Fibroblast of peridontal ligament (primary cell): Measurements from ENCODE around the gene USP34.

Experiments used
- DNase-seq: peaks from one replicate; pipeline ENCODE4 v3.0.0-alpha.2; 2010; ENCODE audit errors: extremely low read depth

The USP34 gene

DNA sequence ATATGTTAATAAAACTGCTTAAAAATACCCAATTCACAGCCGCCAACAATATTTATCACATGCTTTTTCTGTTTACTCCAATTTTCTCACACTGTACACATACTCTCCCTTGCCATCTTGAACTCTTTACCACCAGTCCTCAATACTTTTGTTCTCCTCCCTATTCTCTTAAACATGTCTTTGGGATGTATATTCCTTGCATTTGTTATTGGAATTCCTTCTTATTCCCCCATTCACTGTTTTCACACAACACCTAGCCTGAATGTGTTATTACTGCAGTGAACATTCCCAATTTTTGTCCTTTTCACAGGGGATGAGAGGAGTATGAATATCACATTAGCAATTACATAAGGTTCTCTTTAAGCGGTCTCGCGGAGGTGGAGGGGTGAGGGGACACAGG lies 94.7 kb downstream of the USP34 start:
- no peak for DNase-seq

DNA sequence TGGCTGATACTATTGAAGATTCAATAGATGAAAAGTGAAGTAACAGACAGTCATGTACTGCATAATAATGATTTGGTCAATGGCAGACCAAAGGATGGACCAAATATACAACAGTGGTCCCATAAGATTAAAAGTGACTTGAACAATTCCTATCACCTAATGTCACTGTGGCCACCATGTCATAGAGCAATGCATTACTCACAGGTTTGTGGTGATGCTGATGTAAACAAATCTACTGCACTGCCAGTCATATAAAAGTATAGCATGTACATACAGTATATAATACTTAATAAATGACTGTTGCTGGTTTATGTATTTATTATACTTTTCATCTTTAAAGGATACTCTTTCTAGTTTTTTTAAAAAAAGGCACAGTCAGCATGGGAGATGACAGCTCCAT lies 99.9 kb downstream of the USP34 start:
- DNase-seq = no peak

DNA sequence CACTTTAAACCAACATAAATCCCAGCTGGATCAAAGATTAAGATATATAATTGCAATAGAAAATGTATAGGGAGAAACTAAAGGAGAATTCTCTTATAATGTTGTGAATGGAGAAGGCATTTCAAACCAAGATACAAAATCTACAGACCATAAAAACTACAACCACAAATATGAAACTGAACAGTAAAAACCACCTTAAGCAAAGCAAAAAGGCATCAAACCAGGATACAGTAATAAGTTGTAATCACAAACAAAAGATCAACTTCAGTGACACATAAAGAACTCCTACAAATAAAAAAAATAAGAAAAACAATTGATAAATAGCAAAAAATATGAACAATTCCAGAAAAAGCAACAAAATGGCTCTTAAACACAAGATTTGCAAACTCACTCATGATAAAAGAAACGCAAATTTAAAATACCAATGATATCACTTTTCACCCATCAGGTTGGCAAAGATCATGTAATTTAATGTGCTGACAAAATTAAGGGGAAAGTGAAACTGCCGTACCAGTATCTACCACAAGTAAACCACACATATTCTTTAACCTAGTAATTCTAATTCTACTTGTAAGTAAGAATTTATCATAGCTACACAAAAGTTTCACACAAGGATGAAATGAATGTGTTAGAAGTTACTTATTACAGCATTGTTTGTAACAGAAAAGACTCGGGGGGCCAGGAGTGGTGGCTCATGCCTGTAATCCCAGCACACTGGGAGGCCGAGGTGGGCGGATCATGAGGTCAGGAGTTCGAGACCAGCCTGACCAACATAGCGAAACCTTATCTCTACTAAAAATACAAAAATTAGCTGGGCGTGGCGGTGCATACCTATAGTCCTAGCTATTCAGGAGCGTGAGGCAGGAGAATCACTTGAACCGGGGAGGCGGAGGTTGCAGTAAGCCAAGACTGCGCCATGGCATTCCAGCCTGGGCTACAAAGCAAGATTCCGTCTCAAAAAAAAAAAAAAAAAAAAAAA lies 101.9 kb downstream of the USP34 start:
- peak; percentile 76 for DNase-seq

DNA sequence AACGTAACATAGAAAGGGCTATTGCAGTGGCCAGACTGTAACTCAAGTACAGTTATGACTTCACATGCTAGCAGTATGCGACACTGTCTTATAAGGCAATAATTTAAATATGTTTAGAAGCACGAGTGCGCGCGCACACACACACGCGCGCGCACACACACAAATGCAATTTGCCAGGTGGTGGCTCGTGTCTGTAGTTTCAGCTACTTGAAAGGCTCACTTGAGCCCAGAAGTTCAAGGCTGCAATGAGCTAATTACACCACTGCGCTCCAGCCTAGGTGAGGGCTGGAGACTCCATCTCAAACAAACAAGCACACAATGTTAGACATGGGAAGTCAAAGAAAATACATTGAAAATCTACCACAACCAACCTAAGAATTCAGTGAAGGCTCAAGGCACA lies 103.7 kb downstream of the USP34 start:
- DNase-seq = no peak

DNA sequence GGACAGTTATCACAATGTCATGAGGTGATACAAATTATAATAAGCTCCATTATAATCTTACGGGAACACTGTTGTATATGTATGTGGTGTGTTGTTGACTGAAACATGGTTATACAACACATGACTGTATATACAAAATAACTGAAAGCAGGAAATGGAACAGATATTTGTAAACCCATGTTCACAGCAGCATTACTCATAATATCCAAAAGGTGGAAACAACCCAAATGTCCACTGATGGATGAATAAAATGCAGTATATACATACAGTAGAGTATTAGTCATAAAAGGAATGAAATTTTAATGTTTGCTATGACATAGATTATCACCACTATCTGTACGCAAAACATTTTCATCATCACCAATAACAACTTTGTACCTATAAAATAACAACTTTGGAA lies 107.3 kb downstream of the USP34 start:
- no peak for DNase-seq

DNA sequence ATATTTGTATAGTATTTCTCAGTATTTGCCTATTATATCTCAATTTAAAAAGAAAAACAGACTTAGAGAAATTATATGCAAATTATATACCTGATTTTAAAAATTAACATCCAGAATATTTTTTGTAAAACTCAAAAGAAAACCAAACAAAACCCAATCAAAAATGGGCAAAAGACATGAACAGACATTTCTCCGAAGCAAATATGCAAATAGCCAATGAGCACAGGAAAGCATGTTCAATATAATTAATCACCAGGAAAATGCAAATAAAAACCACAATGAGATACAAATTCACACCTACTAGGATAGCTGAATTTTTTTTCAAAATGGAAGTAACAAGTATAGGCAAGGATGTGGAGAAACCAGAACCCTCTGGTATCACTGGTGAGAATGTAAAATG lies 108.0 kb downstream of the USP34 start:
- no peak for DNase-seq

DNA sequence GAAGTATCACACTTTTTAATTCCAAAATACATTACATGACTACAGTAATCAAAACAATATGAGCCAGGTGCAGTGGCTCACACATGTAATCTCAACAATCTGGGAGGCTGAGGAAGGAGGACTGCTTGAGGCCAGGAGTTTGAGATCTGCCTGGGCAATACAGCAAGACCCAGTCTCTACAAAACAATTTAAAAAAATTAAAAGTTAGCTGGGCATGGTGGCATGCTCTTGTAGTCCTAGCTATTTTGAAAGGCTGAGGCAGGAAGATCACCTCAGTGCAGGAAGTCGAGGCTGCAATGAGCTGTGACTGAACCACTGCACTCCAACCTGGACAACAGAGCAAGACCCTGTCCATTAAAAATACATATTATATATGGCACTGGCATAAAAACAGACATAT lies 109.8 kb downstream of the USP34 start:
- no peak for DNase-seq

DNA sequence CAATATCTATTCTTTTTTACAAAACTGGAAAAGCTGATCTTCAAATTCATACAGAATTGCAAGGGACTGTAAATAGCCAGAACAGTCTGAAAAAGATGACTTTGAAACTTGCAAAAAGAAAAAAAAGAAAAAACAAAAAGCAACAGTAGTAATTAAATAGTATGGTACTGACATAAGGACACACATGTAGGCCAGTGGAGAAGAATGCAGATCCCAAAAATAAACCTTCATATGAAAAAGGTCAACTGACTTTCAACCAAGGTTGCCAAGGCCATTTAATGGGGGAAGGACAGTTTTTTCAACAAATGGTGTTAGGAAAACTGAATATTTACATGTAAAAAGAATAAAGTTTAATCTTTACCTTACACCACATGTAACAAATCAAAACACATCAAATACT lies 111.8 kb downstream of the USP34 start:
- DNase-seq = no peak

DNA sequence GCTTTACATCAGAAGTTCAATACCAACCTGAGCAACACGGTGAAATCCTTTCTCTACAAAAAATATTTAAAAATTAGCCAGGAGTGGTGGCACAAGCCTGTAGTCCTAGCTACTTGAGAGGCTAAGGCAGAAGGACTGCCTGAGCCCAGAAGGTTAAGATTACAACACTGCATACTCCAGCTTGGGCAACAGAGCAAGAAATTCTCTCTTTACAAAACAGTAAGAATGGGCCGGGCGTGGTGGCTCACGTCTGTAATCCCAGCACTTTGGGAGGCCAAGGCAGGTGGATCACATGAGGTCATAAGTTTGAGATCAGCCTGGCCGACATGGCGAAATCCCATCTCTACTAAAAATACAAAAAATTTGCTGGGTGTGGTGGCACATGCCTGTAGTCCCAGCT lies 113.2 kb downstream of the USP34 start:
- no peak for DNase-seq

DNA sequence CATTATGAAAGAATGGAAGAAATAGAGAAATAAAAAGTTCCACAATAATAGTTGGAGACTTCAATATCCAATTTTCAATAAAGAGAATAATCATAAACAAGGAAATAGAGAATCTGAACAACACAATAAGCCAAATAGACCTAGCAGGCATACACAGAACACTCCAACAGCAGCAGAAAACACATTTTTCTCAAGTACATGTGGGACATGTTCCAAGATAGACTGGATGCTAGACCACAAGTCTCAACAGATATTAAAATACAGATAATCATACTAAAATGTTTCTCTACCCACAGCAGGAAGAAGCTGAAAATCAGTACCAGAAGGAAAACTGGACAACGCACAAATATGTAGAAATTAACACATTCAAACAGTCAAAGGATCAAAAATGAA lies 113.9 kb downstream of the USP34 start:
- DNase-seq = peak; percentile 81

DNA sequence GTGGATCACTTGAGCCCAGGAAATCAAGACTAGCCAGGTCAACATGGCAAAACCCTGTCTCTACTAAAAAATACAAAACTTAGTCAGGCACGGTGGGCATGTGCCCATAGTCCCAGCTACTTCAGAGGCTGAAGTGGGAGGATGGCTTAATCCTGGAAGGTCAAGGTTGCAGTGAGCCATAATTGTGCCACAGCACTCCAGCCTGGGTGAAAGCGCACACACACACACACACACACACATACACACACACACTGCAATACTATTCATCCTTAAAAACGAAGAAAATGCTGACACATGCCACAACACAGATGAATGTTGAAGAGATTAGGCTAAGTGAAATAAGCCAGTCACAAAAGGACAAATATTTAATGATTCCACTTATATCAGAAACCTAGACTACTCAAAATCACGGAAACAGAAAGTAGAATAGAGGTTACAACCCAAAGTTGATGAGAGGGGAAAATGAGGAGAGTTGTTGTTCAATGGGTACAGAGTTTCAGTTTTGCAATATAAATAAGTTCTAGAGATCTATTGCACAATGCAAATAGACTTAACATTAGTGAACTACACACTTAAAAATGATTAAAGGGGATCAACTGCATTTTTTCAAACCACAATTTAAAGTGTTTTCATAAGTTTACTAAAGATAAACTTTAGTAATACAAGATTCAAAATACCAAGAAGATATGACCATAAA lies 114.5 kb downstream of the USP34 start:
- peak; percentile 67 for DNase-seq

DNA sequence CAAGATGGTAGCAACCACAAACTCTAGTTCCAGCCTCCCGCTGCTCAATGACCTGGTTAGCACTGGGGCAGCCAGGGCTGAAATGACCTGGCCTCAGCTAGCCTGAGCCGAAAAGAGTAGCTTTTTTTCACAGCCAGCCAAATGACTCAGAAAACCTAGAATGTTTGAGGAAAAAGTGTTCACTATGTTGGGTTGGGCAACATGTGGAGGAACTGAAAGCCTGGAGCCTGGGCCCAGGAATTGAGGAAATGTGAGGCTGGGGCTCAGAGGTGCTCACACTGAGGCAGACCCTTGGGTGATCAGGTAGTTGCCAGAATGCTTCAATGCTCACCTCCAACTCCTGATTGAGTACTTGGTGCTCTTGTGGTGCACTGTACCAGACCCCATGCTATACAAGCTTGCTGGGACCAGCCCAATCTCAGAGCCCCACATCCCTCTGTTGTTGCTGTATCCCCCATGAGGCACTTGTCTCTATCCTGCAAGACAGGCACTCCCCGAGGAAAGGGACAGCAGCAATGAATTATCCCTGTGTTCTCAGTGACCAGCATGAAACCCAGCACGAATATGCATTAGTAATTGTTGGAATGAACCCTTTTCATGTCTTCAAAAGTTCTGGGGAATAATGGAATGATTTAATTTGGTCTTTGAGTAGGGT lies 116.2 kb downstream of the USP34 start:
- no peak for DNase-seq

DNA sequence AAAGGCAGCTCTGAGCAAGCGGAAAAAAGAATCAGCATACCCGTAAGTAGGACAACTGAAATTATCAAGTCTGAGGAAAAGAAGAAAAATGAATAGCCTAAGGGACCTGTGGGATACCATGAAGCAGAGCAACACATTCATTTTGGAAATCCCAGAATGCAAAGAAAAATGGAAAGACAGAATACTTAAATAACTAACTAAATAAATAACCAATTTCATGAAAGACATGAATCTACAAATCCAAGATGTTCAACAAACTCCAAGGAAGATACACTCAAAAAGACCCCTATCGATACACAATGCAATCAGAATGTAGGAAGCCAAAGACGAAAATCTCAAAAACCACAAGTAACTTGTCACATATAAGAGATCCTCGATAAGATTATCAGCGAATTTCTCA lies 117.0 kb downstream of the USP34 start:
- no peak for DNase-seq

DNA sequence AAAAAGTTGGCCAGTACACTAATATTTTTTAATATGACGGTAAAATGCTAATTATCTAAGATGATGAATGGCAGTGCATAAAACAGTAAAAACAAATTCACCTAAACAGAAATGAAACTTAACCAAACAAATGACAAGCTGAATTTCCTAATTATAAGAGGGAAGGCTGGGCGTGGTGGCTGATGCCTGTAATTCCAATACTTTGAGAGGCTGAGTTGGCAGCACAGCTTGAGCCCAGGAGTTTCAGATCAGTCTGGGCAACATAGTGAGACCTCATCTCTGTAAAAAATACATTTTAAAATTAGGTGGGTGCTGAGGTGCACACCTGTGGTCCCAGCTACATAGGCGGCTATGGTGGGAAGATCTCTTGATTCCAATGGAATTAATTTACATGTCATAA lies 120.1 kb downstream of the USP34 start:
- no peak for DNase-seq

DNA sequence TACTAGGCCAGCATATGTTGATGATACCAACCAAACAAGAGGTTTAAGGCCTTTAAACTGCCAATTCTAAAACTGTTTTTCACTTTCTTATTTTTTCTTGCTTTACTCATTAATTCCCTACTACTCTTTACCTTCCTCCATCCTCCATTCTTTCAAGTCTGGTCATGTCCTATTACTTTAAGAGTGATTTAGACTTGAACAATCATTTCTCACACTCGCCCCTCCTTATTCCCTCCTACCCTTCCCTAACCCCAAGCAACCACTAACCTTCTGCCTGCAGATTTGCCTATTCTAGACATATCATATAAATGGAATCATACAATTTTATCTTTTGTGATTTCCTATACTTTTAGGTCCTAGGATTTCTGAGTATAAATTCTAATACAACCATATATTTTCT lies 127.7 kb downstream of the USP34 start:
- no peak for DNase-seq

DNA sequence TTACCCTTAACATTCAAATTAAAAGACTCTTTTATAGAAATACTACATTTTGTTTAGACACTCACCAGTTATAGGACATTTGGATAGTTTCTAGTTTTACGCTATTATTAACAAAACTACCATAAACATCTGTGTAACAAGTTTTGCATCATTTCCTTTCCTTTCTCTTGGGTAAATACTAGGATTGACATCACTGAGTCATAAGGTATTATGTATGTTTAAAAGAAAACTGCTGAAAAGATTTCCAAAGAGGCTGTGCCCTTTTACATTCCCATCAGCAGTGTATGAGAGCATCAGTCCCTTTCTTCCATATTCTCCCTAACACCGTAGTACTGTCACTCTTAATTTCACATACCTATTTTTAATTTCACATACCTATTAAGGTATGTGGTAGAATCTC lies 130.6 kb downstream of the USP34 start:
- peak; percentile 59 for DNase-seq

DNA sequence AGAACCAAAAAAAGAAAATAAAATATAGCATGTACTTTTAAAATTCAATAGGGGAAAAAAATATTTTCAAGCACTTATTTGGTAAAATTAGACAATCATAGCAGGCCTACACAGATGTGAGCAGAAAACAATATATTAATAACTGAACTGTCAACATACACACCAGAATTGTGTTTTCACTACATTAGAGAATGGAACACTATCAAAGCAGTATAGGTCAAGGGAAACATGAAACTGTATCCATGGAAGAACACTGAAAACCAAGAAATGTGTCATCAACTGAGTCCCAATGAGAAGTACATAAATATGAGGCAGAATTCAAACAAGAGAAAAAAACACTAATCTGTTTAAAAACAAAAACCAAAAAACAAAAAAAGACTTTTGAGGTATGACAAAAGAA lies 132.4 kb downstream of the USP34 start:
- no peak for DNase-seq

DNA sequence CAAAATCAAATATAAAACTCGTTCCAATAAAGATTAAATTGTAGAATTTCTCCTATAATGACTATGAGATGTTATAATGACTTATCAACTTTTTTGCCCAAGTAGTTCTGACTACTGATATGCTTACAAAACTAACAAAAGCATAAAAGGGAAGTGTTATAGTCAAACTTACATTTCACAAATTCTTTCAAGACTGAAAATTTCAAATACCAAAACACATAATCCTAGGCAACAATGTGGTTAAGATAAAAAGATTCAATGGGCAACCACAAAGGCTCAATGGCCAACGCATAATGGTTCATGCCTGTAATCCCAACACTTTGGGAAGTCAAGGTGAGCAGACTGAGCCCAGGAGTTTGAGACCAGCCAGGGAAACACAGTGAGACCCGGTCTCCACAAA lies 135.7 kb downstream of the USP34 start:
- no peak for DNase-seq

DNA sequence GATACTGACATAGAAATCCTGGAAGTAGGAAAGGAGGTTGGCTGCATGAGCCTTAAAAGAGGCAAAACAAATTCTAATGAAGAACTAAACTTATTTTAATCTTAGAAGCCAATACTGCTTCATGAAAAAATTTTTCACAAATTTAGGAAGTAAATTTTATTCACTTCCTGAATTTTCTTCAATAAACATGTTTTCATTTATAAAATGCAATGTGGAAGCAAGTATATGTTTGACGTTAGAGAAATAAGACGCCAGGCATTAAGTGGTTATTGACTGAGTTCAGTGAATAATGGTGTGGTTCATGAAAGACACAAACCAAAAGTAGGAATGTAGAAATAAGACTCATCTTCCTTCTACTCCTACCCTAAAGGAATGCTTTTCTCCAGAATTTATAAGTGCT lies 136.4 kb downstream of the USP34 start:
- no peak for DNase-seq

DNA sequence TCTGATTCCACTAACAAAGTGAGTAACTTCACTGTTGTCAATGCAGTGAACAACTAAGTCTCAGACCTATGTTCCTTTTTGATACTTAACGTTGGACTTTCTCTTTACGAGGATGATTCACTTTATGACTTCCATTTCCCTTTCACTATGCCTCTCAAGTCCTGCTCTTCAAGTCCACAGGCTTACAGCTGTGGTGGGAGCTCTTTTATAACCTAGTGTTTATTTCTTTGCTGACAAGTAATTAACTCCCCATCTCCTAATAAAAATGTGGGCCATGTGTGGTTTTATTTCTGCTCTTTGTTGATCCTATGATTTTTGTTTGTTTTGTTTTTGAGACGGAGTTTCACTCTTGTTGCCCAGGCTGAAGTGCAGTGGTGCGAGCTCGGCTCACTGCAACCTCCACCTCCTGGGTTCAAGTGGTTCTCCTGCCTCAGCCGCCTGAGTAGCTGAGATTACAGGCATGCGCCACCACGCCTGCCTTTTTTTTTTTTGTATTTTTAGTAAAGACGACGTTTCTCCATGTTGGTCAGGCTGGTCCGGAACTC lies 142.1 kb downstream of the USP34 start:
- no peak for DNase-seq

DNA sequence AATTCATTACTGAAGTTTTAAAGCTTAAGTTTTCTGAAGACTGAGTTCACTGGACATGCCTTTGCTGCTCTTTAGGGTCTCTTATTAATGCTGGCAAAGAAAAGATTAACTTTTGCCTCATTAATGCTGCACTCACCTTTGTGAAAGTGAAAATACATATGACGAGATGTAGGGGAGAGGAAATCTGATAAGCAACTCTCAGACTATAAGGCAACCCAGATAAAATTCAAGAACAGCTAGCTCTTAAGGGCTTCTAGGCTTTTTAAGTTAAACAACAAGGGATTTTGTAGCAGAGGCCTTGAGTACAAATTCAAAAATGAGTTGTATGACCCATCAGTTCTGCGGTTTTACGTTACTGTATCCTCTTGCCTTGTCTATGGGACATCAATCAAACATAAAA lies 143.7 kb downstream of the USP34 start:
- no peak for DNase-seq

DNA sequence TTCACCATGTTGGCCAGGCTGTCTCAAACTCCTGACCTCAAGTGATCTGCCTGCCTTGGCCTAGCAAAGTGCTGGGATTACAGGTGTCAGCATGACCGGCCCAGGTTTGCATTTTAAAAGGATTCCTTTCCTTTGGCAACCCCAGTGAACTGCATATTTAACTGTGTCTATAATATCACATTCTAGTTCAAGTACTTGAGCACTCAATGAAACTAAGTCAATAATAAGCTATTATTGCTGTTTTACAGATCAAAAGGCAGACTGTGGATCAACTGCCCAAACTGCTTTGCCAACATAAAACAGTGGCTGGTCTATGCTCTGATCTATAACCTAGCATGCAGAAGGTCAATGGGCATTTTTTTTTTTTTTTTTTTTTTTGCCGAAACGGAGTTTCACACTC lies 144.5 kb downstream of the USP34 start:
- DNase-seq = no peak
